Measurements from ENCODE around the gene PLEK. TPM values are rescaled to one million over a fixed set of nuclear protein-coding genes. Genes with fewer than 3 reads are reported as not detected.

The PLEK gene
- total and polyA plus RNA-seq, 3 donors from 2014 or later = 1.7 to 9.2 (median 2.4) TPM

- no peak for DNase-seq
- H3K9me3 ChIP-seq = no peaks in the 10 kb centered on the region
- peaks cover 3% of the 10 kb centered on the region for H3K4me1 ChIP-seq
- H3K27me3 ChIP-seq = no peaks in the 10 kb centered on the region
- WGBS, 2 donors = 78 to 88% methylated on average over 1 of the region's 1 CpG
- no peak overlapping the region for H3K4me3 ChIP-seq
- intact Hi-C loops (cut with DNase I; ENCODE audit: low total_unique reads) = no loop called here
- no peak overlapping the region for H3K27ac ChIP-seq
- H3K36me3 ChIP-seq (ENCODE audit: low read depth, missing control alignments) = no peaks in the 10 kb centered on the region
- TF ChIP-seq CTCF (IDR thresholded peaks at IDR 0.05) (no peak), POLR2A (IDR thresholded peaks at IDR 0.05) (no peak)
Observed at GRCh38 chr2:68385907-68386287, 20.8 kb downstream of the PLEK start.

- TF ChIP-seq CTCF (IDR thresholded peaks at IDR 0.05) = no peak
- no peak for TF ChIP-seq POLR2A (IDR thresholded peaks at IDR 0.05)
- H3K36me3 ChIP-seq (ENCODE audit: low read depth, missing control alignments) = no peaks in the 10 kb centered on the region
- 74 to 81% methylated on average over 5 of the region's 5 CpGs for WGBS, 2 donors
- H3K27ac ChIP-seq = no peak overlapping the region
- H3K4me3 ChIP-seq = no peak overlapping the region
- H3K27me3 ChIP-seq = no peaks in the 10 kb centered on the region
- DNase-seq = no peak
- peaks cover 8% of the 10 kb centered on the region for H3K4me1 ChIP-seq
- no peaks in the 10 kb centered on the region for H3K9me3 ChIP-seq
- intact Hi-C loops (cut with DNase I; ENCODE audit: low total_unique reads) = no loop called here
Observed at GRCh38 chr2:68386365-68386764, 21.3 kb downstream of the PLEK start.

GRCh38 chr2:68387408-68388350 is 22.6 kb downstream of the PLEK start:
- 68 to 69% methylated on average over 5 of the region's 5 CpGs for WGBS, 2 donors
- Histone ChIP-seq H3K4me1 (peaks cover 12% of the 10 kb centered on the region), H3K9me3 (no peaks in the 10 kb centered on the region), H3K36me3 (ENCODE audit: low read depth, missing control alignments) (no peaks in the 10 kb centered on the region), H3K27me3 (no peaks in the 10 kb centered on the region), H3K27ac (no peak overlapping the region), H3K4me3 (no peak overlapping the region)
- intact Hi-C loops (cut with DNase I; ENCODE audit: low total_unique reads) = no loop called here
- TF ChIP-seq POLR2A (IDR thresholded peaks at IDR 0.05) = no peak
- TF ChIP-seq CTCF (IDR thresholded peaks at IDR 0.05) = no peak
- no peak for DNase-seq

- DNase-seq = no peak
- no peak overlapping the region for H3K27ac ChIP-seq
- H3K4me3 ChIP-seq = no peak overlapping the region
- peaks cover 12% of the 10 kb centered on the region for H3K4me1 ChIP-seq
- TF ChIP-seq CTCF (IDR thresholded peaks at IDR 0.05) (no peak), POLR2A (IDR thresholded peaks at IDR 0.05) (no peak)
- H3K36me3 ChIP-seq (ENCODE audit: low read depth, missing control alignments) = no peaks in the 10 kb centered on the region
- intact Hi-C loops (cut with DNase I; ENCODE audit: low total_unique reads) = no loop called here
- no peaks in the 10 kb centered on the region for H3K9me3 ChIP-seq
- no peaks in the 10 kb centered on the region for H3K27me3 ChIP-seq
Observed at GRCh38 chr2:68388358-68388757, 23.3 kb downstream of the PLEK start.

- no peak for TF ChIP-seq POLR2A (IDR thresholded peaks at IDR 0.05)
- no peak for TF ChIP-seq CTCF (IDR thresholded peaks at IDR 0.05)
- 89 to 92% methylated on average over 1 of the region's 1 CpG for WGBS, 2 donors
- intact Hi-C loops (cut with DNase I; ENCODE audit: low total_unique reads) = no loop called here
- no peaks in the 10 kb centered on the region for H3K36me3 ChIP-seq (ENCODE audit: low read depth, missing control alignments)
- no peak overlapping the region for H3K27ac ChIP-seq
- H3K4me3 ChIP-seq = no peak overlapping the region
- DNase-seq = no peak
- H3K9me3 ChIP-seq = no peaks in the 10 kb centered on the region
- H3K27me3 ChIP-seq = no peaks in the 10 kb centered on the region
- H3K4me1 ChIP-seq = peaks cover 13% of the 10 kb centered on the region
Observed at GRCh38 chr2:68388772-68389171, 23.7 kb downstream of the PLEK start.
